ENCODE results near the gene TRIM3. TPM values are rescaled to one million over a fixed set of nuclear protein-coding genes. Genes with fewer than 3 reads are reported as not detected.
A peak's percentile ranks its signal among the peaks of the same experiment; 100 is the strongest.

Gene TRIM3
- total RNA-seq, 1 experiment from 2014 or later: 21.1 TPM

- DNase-seq (ENCODE audit: low read depth): no peak
- in situ Hi-C loops (cut with HindIII; ENCODE audit: low pct_unique_long_range_greater_than_20kb, low sequenced_read_pairs): no loop called here
Measured at GRCh38 chr11:6448574-6448973, 25.2 kb downstream of the TRIM3 start.

GRCh38 chr11:6443269-6444003 is 30.3 kb downstream of the TRIM3 start:
- in situ Hi-C loops (cut with HindIII; ENCODE audit: low pct_unique_long_range_greater_than_20kb, low sequenced_read_pairs): no loop called here
- DNase-seq (ENCODE audit: low read depth): no peak

GRCh38 chr11:6442441-6442840 is 31.3 kb downstream of the TRIM3 start:
- in situ Hi-C loops (cut with HindIII; ENCODE audit: low pct_unique_long_range_greater_than_20kb, low sequenced_read_pairs): no loop called here
- no peak for DNase-seq (ENCODE audit: low read depth)

GRCh38 chr11:6440906-6441358 is 32.8 kb downstream of the TRIM3 start, which contains the start of gene HPX:
Gene HPX, minus strand, starts transcription at chr11:6440987. Its CDS starts 24 bp downstream, at chr11:6440963.
- no peak for DNase-seq (ENCODE audit: low read depth)
- in situ Hi-C loops (cut with HindIII; ENCODE audit: low pct_unique_long_range_greater_than_20kb, low sequenced_read_pairs): no loop called here

GRCh38 chr11:6438979-6439571 is 34.7 kb downstream of the TRIM3 start:
- peak; percentile 32 for DNase-seq (ENCODE audit: low read depth)
- in situ Hi-C loops (cut with HindIII; ENCODE audit: low pct_unique_long_range_greater_than_20kb, low sequenced_read_pairs): no loop called here

GRCh38 chr11:6437993-6438392 is 35.7 kb downstream of the TRIM3 start:
- in situ Hi-C loops (cut with HindIII; ENCODE audit: low pct_unique_long_range_greater_than_20kb, low sequenced_read_pairs): no loop called here
- no peak for DNase-seq (ENCODE audit: low read depth)

- in situ Hi-C loops (cut with HindIII; ENCODE audit: low pct_unique_long_range_greater_than_20kb, low sequenced_read_pairs): no loop called here
Measured at GRCh38 chr11:6437423-6437822, 36.3 kb downstream of the TRIM3 start.

GRCh38 chr11:6433998-6434660 is 39.6 kb downstream of the TRIM3 start:
- DNase-seq (ENCODE audit: low read depth): no peak
- in situ Hi-C loops (cut with HindIII; ENCODE audit: low pct_unique_long_range_greater_than_20kb, low sequenced_read_pairs): no loop called here

More at GRCh38 chr11:6437423-6437822, 36.3 kb downstream of the TRIM3 start:
- no peak for DNase-seq (ENCODE audit: low read depth)

- peak; percentile 35 for DNase-seq (ENCODE audit: low read depth)
- in situ Hi-C loops (cut with HindIII; ENCODE audit: low pct_unique_long_range_greater_than_20kb, low sequenced_read_pairs): no loop called here
Measured at GRCh38 chr11:6431861-6432260, 41.9 kb downstream of the TRIM3 start.

- no peak for DNase-seq (ENCODE audit: low read depth)
- in situ Hi-C loops (cut with HindIII; ENCODE audit: low pct_unique_long_range_greater_than_20kb, low sequenced_read_pairs): no loop called here
Measured at GRCh38 chr11:6427516-6427915, 46.2 kb downstream of the TRIM3 start.

GRCh38 chr11:6420677-6421076 is 53.1 kb downstream of the TRIM3 start:
- DNase-seq (ENCODE audit: low read depth): no peak
- in situ Hi-C loops (cut with HindIII; ENCODE audit: low pct_unique_long_range_greater_than_20kb, low sequenced_read_pairs): no loop called here

GRCh38 chr11:6419009-6419631 is 54.6 kb downstream of the TRIM3 start, which contains the start of gene APBB1:
Gene APBB1, minus strand, starts transcription at chr11:6419094. Its CDS starts 7,747 bp downstream, at chr11:6411347.
- in situ Hi-C loops (cut with HindIII; ENCODE audit: low pct_unique_long_range_greater_than_20kb, low sequenced_read_pairs): no loop called here
- peak; percentile 41 for DNase-seq (ENCODE audit: low read depth)

- in situ Hi-C loops (cut with HindIII; ENCODE audit: low pct_unique_long_range_greater_than_20kb, low sequenced_read_pairs): no loop called here
- DNase-seq (ENCODE audit: low read depth): no peak
Measured at GRCh38 chr11:6418557-6419008, 55.2 kb downstream of the TRIM3 start.

GRCh38 chr11:6417907-6418556 is 55.7 kb downstream of the TRIM3 start:
- in situ Hi-C loops (cut with HindIII; ENCODE audit: low pct_unique_long_range_greater_than_20kb, low sequenced_read_pairs): no loop called here
- DNase-seq (ENCODE audit: low read depth): no peak

- DNase-seq (ENCODE audit: low read depth): no peak
- in situ Hi-C loops (cut with HindIII; ENCODE audit: low pct_unique_long_range_greater_than_20kb, low sequenced_read_pairs): no loop called here
Measured at GRCh38 chr11:6415797-6416196, 57.9 kb downstream of the TRIM3 start.

- in situ Hi-C loops (cut with HindIII; ENCODE audit: low pct_unique_long_range_greater_than_20kb, low sequenced_read_pairs): no loop called here
- DNase-seq (ENCODE audit: low read depth): no peak
Measured at GRCh38 chr11:6414874-6415328, 58.8 kb downstream of the TRIM3 start.

- in situ Hi-C loops (cut with HindIII; ENCODE audit: low pct_unique_long_range_greater_than_20kb, low sequenced_read_pairs): no loop called here
Measured at GRCh38 chr11:6413791-6414201, 59.9 kb downstream of the TRIM3 start.

GRCh38 chr11:6411594-6412031 is 62.1 kb downstream of the TRIM3 start:
- no peak for DNase-seq (ENCODE audit: low read depth)
- in situ Hi-C loops (cut with HindIII; ENCODE audit: low pct_unique_long_range_greater_than_20kb, low sequenced_read_pairs): no loop called here

More at GRCh38 chr11:6413791-6414201, 59.9 kb downstream of the TRIM3 start:
- no peak for DNase-seq (ENCODE audit: low read depth)
